Stimulated activated CD8-positive, alpha-beta memory T cell treated with anti-CD3 and anti-CD28 coated beads, Interleukin-4, amount 100 ng/mL, for 1 hour (primary cell): Measurements from ENCODE around the gene HES6.

Source experiments
- DNase-seq, 2 donors: peaks; one replicate each; pipeline ENCODE4 v3.0.0-alpha.2; 2020; ENCODE audit warnings: low read depth in 2 of 2, low spot score in 1 of 2

Gene HES6

DNA sequence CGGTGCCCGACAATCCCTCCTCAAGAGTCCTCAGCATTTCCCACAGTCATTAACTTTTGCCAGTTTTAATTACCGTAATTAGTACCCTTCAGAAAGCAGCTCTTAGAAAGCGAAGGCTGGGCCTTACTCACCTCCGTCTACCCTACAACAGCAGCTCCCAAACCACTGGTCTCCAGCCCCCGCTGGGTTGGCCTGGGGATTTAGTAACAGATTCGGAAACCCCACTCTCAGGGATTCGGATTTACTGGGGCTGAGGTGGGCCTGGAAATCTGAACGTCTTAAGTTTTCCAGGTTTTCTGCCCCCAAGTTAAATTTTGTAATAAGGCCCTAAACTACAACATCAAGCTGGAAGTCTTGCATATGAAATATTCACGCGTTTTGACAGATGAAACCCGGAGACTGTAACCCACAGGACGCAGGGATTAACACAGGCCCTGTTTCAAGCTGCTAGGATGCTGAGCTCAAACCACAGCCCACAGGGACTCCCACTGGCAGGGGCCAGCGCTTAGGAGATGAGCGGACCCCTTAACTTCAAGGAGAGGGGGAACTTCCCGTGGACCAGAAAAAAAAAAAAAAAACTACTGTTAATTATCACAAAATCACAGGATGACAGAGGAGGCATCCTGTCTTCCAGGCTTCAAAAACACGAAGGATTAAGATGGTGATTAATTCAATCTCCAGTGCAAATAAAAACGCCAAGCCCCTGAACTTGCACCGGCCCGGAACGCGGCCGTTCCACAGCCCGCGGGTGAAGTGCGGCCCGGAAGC is 37.3 kb downstream of the HES6 start:
- DNase-seq, result no peak

DNA sequence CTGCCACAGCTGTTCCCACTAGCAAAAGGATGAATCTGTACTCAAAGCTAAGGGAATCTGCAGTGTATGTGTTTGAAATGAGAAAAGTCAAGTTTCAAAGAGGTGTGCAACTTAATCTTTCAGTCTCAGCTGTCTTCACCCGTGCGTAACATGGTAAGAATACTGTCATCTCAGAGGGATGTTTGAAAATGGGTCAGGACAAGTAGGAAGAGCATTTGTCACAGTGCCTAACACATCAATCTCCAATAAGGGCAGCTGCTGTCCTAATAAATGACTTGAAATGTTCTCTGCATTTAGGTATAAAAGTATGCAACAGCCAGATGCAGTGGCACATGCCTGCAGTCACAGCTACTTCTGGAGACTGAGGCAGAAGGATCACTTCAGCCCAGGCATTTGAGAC is 49.4 kb downstream of the HES6 start:
- no peak for DNase-seq
